Neural progenitor cell (in vitro differentiated cells): ENCODE data around the gene SDHAF2. TPM values are rescaled to one million over a fixed set of nuclear protein-coding genes. Genes with fewer than 3 reads are reported as not detected.

Experiments used
- DNase-seq: peaks from one replicate; pipeline ENCODE4 v3.0.0-alpha.2; 2016; ENCODE audit warnings: low spot score
- H2AFZ ChIP-seq: fragments of 200-600 bp; sonication (generic); replicated peaks from 2 replicates; pipeline ENCODE4 v1.6.1; 2016; ENCODE audit warnings: antibody characterized with exemption
- H3F3A ChIP-seq: fragments of 200-600 bp; sonication (generic); 2 replicates; pipeline ENCODE4 v1.6.1; 2016; ENCODE audit warnings: antibody characterized with exemption, low read depth
- H3K27ac ChIP-seq: fragments of 200-600 bp; sonication (generic); 2 replicates; pipeline ENCODE4 v1.5.1; 2016; ENCODE audit warnings: mild to moderate bottlenecking
- H3K27me3 ChIP-seq: fragments of 200-600 bp; sonication (generic); 2 replicates; pipeline ENCODE4 v1.6.1; 2016; ENCODE audit warnings: mild to moderate bottlenecking, moderate library complexity
- H3K36me3 ChIP-seq: fragments of 200-600 bp; sonication (generic); 2 replicates; pipeline ENCODE4 v1.5.1; 2016
- H3K4me1 ChIP-seq: fragments of 200-600 bp; sonication (generic); 2 replicates; pipeline ENCODE4 v1.6.1; 2016; ENCODE audit warnings: mixed run types
- H3K4me2 ChIP-seq: fragments of 200-600 bp; sonication (generic); 2 replicates; pipeline ENCODE4 v1.6.1; 2016
- H3K4me3 ChIP-seq: fragments of 200-600 bp; sonication (generic); 2 replicates; pipeline ENCODE4 v1.5.1; 2016
- H3K79me2 ChIP-seq: fragments of 200-600 bp; sonication (generic); 2 replicates; pipeline ENCODE4 v1.6.1; 2016; ENCODE audit warnings: low read depth
- H3K9ac ChIP-seq: fragments of 200-600 bp; sonication (generic); 2 replicates; pipeline ENCODE4 v1.6.1; 2016
- H3K9me3 ChIP-seq: fragments of 200-600 bp; sonication (generic); 2 replicates; pipeline ENCODE4 v1.5.1; 2016; ENCODE audit warnings: low read depth
- H4K20me1 ChIP-seq: fragments of 200-600 bp; sonication (generic); 2 replicates; pipeline ENCODE4 v1.6.1; 2016; ENCODE audit warnings: low read depth
- H3K27ac Mint-ChIP-seq: 3 replicates; pipeline ENCODE4 v1.8.0; 2021; ENCODE audit warnings: mixed read lengths
- H3K27me3 Mint-ChIP-seq: 2 replicates; pipeline ENCODE4 v1.8.0; 2022; ENCODE audit warnings: low read depth, mild to moderate bottlenecking, inconsistent platforms, moderate library complexity, mixed read lengths; ENCODE audit not compliant: insufficient read depth
- H3K36me3 Mint-ChIP-seq: 3 replicates; pipeline ENCODE4 v1.8.0; 2021; ENCODE audit warnings: mixed read lengths
- H3K4me1 Mint-ChIP-seq: 3 replicates; pipeline ENCODE4 v1.8.0; 2021; ENCODE audit warnings: mixed read lengths
- H3K4me3 Mint-ChIP-seq: 3 replicates; pipeline ENCODE4 v1.8.0; 2021; ENCODE audit warnings: mild to moderate bottlenecking, moderate library complexity, mixed read lengths
- H3K9me3 Mint-ChIP-seq: 3 replicates; pipeline ENCODE4 v1.8.0; 2020; ENCODE audit warnings: mixed read lengths
- EZH2 ChIP-seq: fragments of 200-600 bp; sonication (generic); IDR thresholded peaks from 2 replicates; pipeline ENCODE4 v1.6.1; 2017; ENCODE audit warnings: antibody characterized with exemption, mild to moderate bottlenecking, moderate library complexity
- EZH2phosphoT487 ChIP-seq: fragments of 200-600 bp; sonication (generic); IDR thresholded peaks from 2 replicates; pipeline ENCODE4 v1.6.1; 2017; ENCODE audit warnings: antibody characterized with exemption
- total RNA-seq: library from RNA; depleted of rRNA; stranded (reverse); fragments of >200 nt; gene quantifications from 2 replicates; pipeline ENCODE4 v1.2.3, GENCODE V29; 2015; ENCODE audit warnings: low replicate concordance
- TF ChIP-seq, protein P1 (sequence below): fragments of 200-600 bp; sonication (generic); IDR thresholded peaks from 2 replicates; pipeline ENCODE4 v1.5.1; 2017; ENCODE audit warnings: antibody characterized with exemption, mild to moderate bottlenecking

SDHAF2 gene
- total RNA-seq, 1 donor from 2014 or later: 27.4 TPM

DNA sequence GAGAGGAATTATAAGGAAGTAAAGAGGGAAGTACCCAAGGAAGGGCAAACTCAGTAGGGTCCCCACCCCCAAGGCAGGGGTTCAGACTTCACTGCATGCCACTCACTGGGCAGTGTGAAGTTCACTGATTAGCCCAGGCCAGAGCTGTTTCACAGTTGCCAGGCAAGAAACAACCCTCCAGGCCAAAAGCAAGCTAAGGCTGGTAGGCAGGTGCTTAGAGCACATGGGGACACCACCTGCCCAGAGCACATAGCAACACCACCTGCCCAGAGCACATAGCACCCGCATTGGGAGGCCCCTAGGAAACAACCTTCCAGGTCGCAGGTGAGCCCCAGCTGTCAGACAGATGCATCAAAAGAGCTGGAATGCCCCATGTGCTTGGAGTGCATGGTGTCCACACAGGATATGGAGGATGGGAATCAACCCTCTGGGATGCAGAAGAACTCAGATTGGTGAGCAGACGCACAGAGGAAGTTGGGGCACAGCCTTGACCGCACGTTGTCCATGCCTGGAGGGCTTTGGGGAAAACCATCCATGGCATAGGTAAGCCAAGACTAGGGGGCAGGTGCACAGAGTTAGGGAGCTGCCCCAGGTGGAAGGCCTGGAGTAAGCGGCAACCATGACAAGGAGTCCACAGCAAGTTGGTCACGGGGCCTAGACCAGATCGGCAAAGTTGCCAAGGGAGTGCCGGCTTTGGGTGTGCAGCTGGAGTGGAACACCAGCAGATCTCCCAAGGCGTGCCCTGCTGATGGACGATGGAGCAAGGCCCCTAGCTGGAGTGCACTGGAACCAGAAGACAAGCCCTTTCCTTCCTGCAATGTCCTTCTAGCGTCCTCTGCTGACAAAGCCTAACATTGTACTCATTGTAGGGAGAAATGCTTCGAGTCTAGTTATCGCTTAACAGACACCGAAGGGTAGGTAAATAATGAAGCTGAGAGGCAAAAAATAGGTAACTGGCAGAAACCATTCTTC is 45.4 kb upstream of the SDHAF2 start:
- H3K4me2 ChIP-seq: no peak overlapping the region
- H3K4me1 Mint-ChIP-seq: peaks cover 4% of the 10 kb centered on the region
- H3K9me3 ChIP-seq: no peaks in the 10 kb centered on the region
- H3F3A ChIP-seq: peaks cover 3% of the 10 kb centered on the region
- no peak for TF ChIP-seq EZH2phosphoT487
- TF ChIP-seq, protein P1, sequence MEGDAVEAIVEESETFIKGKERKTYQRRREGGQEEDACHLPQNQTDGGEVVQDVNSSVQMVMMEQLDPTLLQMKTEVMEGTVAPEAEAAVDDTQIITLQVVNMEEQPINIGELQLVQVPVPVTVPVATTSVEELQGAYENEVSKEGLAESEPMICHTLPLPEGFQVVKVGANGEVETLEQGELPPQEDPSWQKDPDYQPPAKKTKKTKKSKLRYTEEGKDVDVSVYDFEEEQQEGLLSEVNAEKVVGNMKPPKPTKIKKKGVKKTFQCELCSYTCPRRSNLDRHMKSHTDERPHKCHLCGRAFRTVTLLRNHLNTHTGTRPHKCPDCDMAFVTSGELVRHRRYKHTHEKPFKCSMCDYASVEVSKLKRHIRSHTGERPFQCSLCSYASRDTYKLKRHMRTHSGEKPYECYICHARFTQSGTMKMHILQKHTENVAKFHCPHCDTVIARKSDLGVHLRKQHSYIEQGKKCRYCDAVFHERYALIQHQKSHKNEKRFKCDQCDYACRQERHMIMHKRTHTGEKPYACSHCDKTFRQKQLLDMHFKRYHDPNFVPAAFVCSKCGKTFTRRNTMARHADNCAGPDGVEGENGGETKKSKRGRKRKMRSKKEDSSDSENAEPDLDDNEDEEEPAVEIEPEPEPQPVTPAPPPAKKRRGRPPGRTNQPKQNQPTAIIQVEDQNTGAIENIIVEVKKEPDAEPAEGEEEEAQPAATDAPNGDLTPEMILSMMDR: peak; percentile 40
- H3K27ac ChIP-seq: no peak overlapping the region
- H4K20me1 ChIP-seq: no peaks in the 10 kb centered on the region
- H3K4me3 Mint-ChIP-seq: no peak overlapping the region
- H3K36me3 Mint-ChIP-seq: no peaks in the 10 kb centered on the region
- H3K9me3 Mint-ChIP-seq: no peaks in the 10 kb centered on the region
- H3K4me1 ChIP-seq: no peaks in the 10 kb centered on the region
- H3K79me2 ChIP-seq: no peaks in the 10 kb centered on the region
- H3K27ac Mint-ChIP-seq: no peak overlapping the region
- no peak overlapping the region for H3K4me3 ChIP-seq
- no peaks in the 10 kb centered on the region for H3K36me3 ChIP-seq
- H3K27me3 ChIP-seq: no peaks in the 10 kb centered on the region
- DNase-seq: peak; percentile 36
- H3K27me3 Mint-ChIP-seq: peaks cover 4% of the 10 kb centered on the region
- H2AFZ ChIP-seq: peak overlapping the region; percentile 67
- no peak overlapping the region for H3K9ac ChIP-seq

DNA sequence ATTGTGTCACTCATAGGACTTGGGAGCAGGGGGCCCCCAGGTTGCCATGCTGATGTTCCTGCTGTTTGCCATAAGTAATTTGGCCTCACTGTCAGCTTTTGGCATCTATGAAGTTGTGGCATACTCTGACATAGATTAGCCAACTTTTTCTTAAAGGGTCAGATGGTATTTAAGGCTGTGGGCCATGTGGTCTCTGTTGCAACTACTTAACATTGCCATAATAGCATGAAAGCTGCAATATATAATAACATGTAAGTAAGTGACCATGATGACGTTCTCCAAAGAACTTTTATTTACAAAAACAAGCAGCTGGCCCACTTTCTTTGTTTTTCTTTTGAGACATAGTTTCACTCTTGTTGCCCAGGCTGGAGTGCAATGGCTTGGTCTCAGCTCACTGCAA is 39.8 kb upstream of the SDHAF2 start:
- DNase-seq: no peak
- Histone ChIP-seq H3K4me1 (no peaks in the 10 kb centered on the region), H3K27ac (no peak overlapping the region), H3K9ac (no peak overlapping the region), H3K79me2 (peaks cover 5% of the 10 kb centered on the region), H4K20me1 (no peaks in the 10 kb centered on the region), H3K36me3 (no peaks in the 10 kb centered on the region), H3K27me3 (no peaks in the 10 kb centered on the region), H3K4me3 (no peak overlapping the region), H3F3A (peaks cover 14% of the 10 kb centered on the region), H2AFZ (no peak overlapping the region), H3K9me3 (no peaks in the 10 kb centered on the region), H3K4me2 (no peak overlapping the region)
- Mint-ChIP-seq H3K9me3 (peaks cover 12% of the 10 kb centered on the region), H3K27me3 (peaks cover 2% of the 10 kb centered on the region), H3K4me1 (peaks cover 22% of the 10 kb centered on the region), H3K36me3 (peaks cover 11% of the 10 kb centered on the region), H3K27ac (no peak overlapping the region), H3K4me3 (no peak overlapping the region)
- TF ChIP-seq EZH2phosphoT487 (no peak), EZH2 (no peak)
- TF ChIP-seq, protein P1: no peak

DNA sequence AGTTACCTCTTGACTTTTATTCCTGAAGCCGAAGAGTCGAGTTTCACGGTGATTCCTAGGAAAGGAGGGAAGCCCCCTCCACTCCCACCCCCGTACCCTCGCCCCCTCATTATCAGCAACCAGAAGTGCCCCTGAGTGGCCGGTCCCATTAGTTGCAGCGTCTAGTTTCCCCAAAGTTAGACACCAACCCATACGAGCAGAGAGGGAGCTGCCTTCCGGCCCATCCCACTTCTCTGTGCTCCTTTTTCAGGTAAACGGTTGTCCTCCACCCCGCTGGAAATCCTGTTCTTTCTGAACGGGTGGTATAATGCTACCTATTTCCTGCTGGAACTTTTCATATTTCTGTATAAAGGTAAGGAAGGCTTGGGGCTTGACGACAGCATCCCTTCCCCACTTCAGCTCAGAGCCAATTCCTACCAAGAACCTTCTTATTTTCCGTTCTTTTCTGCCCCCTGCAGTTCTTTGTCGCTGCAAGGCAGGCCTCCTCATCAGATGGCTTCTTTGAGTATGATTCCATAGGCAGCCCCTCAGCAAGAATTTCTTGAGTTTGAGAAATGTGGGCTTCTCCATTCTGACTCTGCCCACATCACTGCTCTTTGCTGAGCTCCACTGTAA is 36.8 kb upstream of the SDHAF2 start:
- H3K36me3 ChIP-seq: no peaks in the 10 kb centered on the region
- peaks cover 5% of the 10 kb centered on the region for H3K79me2 ChIP-seq
- H3K4me1 Mint-ChIP-seq: peaks cover 18% of the 10 kb centered on the region
- peaks cover 14% of the 10 kb centered on the region for H3F3A ChIP-seq
- no peak overlapping the region for H3K27ac ChIP-seq
- H3K9me3 Mint-ChIP-seq: peaks cover 12% of the 10 kb centered on the region
- H3K27me3 ChIP-seq: no peaks in the 10 kb centered on the region
- H3K4me2 ChIP-seq: peak overlapping the region; percentile 92
- no peaks in the 10 kb centered on the region for H3K4me1 ChIP-seq
- peak overlapping the region; percentile 75 for H3K4me3 ChIP-seq
- H4K20me1 ChIP-seq: no peaks in the 10 kb centered on the region
- H2AFZ ChIP-seq: peak overlapping the region; percentile 98
- H3K9me3 ChIP-seq: no peaks in the 10 kb centered on the region
- peak; percentile 22 for DNase-seq
- H3K36me3 Mint-ChIP-seq: peaks cover 25% of the 10 kb centered on the region
- no peak for TF ChIP-seq EZH2
- TF ChIP-seq, protein P1: no peak
- no peak for TF ChIP-seq EZH2phosphoT487
- peak overlapping the region; percentile 95 for H3K4me3 Mint-ChIP-seq
- H3K27ac Mint-ChIP-seq: peak overlapping the region; percentile 87
- H3K9ac ChIP-seq: peak overlapping the region; percentile 65
- peaks cover 2% of the 10 kb centered on the region for H3K27me3 Mint-ChIP-seq
